Calu3 (cell line): Measurements from ENCODE around the gene SESN1. TPM values are rescaled to one million over a fixed set of nuclear protein-coding genes. Genes with fewer than 3 reads are reported as not detected.

ENCODE experiments used
- BruUV-seq: library from RNA; stranded (reverse); fragments of 400-500 nt; replicated peaks from 2 replicates; lab custom pipeline; 2021; lab: Mats Ljungman, UMichigan
- CTCF ChIA-PET: fragments of 300-600 bp; sonication (Branson Sonifier 250); formaldehyde crosslinking; loops from one replicate; lab custom pipeline; 2022; ENCODE audit warnings: antibody characterized with exemption; lab: Charles Lee
- DNase-seq: peaks from one replicate; pipeline ENCODE4 v3.0.0; 2022
- H3K27ac Mint-ChIP-seq: one replicate; pipeline ENCODE4 v1.8.0; 2022; ENCODE audit warnings: mixed read lengths; ENCODE audit not compliant: unreplicated experiment
- H3K27me3 Mint-ChIP-seq: one replicate; pipeline ENCODE4 v1.8.0; 2022; ENCODE audit warnings: mixed read lengths; ENCODE audit not compliant: unreplicated experiment
- H3K36me3 Mint-ChIP-seq: one replicate; pipeline ENCODE4 v1.8.0; 2022; ENCODE audit warnings: mild to moderate bottlenecking, moderate library complexity, mixed read lengths; ENCODE audit not compliant: insufficient read depth, unreplicated experiment
- H3K4me1 Mint-ChIP-seq: one replicate; pipeline ENCODE4 v1.8.0; 2022; ENCODE audit warnings: mild to moderate bottlenecking, low read depth, mixed read lengths; ENCODE audit not compliant: unreplicated experiment
- H3K4me3 Mint-ChIP-seq: one replicate; pipeline ENCODE4 v1.8.0; 2022; ENCODE audit warnings: mild to moderate bottlenecking, low read depth, moderate library complexity, mixed read lengths; ENCODE audit not compliant: unreplicated experiment
- H3K9me3 Mint-ChIP-seq: one replicate; pipeline ENCODE4 v1.8.0; 2022; ENCODE audit warnings: low read depth, mixed read lengths; ENCODE audit not compliant: unreplicated experiment
- CTCF ChIP-seq: fragments of 200-600 bp; IDR thresholded peaks from one replicate; pipeline ENCODE4 v1.8.0; 2022; ENCODE audit warnings: antibody characterized with exemption; ENCODE audit not compliant: unreplicated experiment
- intact Hi-C: fragments of 100-400 bp; cut with micrococcal nuclease; formaldehyde crosslinking; loops from one replicate; pipeline ENCODE4 v1.10.0; 2022; ENCODE audit not compliant: unreplicated experiment
- total RNA-seq: library from RNA; stranded (reverse); gene quantifications from 2 replicates; pipeline ENCODE4 v1.2.3, GENCODE V29; 2022

SESN1 gene
- total RNA-seq, 1 experiment from 2014 or later: 5.9 TPM

- no peaks in the 10 kb centered on the region for H3K27me3 Mint-ChIP-seq
- no peaks in the 10 kb centered on the region for H3K36me3 Mint-ChIP-seq
- BruUV-seq: no TSS peak
- intact Hi-C loops: no loop called here
- H3K9me3 Mint-ChIP-seq: no peaks in the 10 kb centered on the region
- no peak overlapping the region for H3K27ac Mint-ChIP-seq
- no peak for DNase-seq
- H3K4me3 Mint-ChIP-seq: no peak overlapping the region
- no peaks in the 10 kb centered on the region for H3K4me1 Mint-ChIP-seq
- TF ChIP-seq CTCF: no peak
- CTCF ChIA-PET: no interaction called here
Observed at GRCh38 chr6:109023356-109023925, 71.2 kb downstream of the SESN1 start.

GRCh38 chr6:109021870-109022269 lies 72.8 kb downstream of the SESN1 start:
- CTCF ChIA-PET: interaction anchor here (0.6 kb wide), 1 partner anchor 335 kb away, joined by 4 read pairs; no protein-coding TSS in a partner anchor
- BruUV-seq: no TSS peak
- Mint-ChIP-seq H3K4me3 (no peak overlapping the region), H3K27ac (no peak overlapping the region), H3K27me3 (no peaks in the 10 kb centered on the region), H3K9me3 (no peaks in the 10 kb centered on the region), H3K36me3 (no peaks in the 10 kb centered on the region), H3K4me1 (no peaks in the 10 kb centered on the region)
- no peak for TF ChIP-seq CTCF
- DNase-seq: no peak
- intact Hi-C loops: no loop called here

- no peak for TF ChIP-seq CTCF
Observed at GRCh38 chr6:109019911-109020310, 74.7 kb downstream of the SESN1 start.

GRCh38 chr6:109015176-109015575 lies 79.5 kb downstream of the SESN1 start:
- TF ChIP-seq CTCF: no peak
- no peaks in the 10 kb centered on the region for H3K27me3 Mint-ChIP-seq
- H3K9me3 Mint-ChIP-seq: no peaks in the 10 kb centered on the region
- intact Hi-C loops: no loop called here
- peaks cover 5% of the 10 kb centered on the region for H3K4me1 Mint-ChIP-seq
- no peak overlapping the region for H3K27ac Mint-ChIP-seq
- no TSS peak for BruUV-seq
- H3K4me3 Mint-ChIP-seq: no peak overlapping the region
- CTCF ChIA-PET: no interaction called here
- H3K36me3 Mint-ChIP-seq: peaks cover 1% of the 10 kb centered on the region
- DNase-seq: no peak

More at GRCh38 chr6:109019911-109020310, 74.7 kb downstream of the SESN1 start:
- H3K4me3 Mint-ChIP-seq: no peak overlapping the region
- no peak for DNase-seq
- H3K36me3 Mint-ChIP-seq: no peaks in the 10 kb centered on the region
- H3K27me3 Mint-ChIP-seq: no peaks in the 10 kb centered on the region
- no peaks in the 10 kb centered on the region for H3K9me3 Mint-ChIP-seq
- intact Hi-C loops: no loop called here
- BruUV-seq: no TSS peak
- CTCF ChIA-PET: no interaction called here
- H3K27ac Mint-ChIP-seq: no peak overlapping the region
- no peaks in the 10 kb centered on the region for H3K4me1 Mint-ChIP-seq
